Urothelium cell line (cell line): ENCODE data around the gene GIMAP4.
"Not testable (repeated sequence)": the region's sequence is repeated elsewhere in the genome, so short reads cannot be mapped to it uniquely, and the experiment has no call there.

Experiments used
- DNase-seq: peaks from one replicate; pipeline ENCODE4 v3.0.0; 2011; ENCODE audit warnings: low spot score, mixed read lengths
- FAIRE-seq: peaks from 2 replicates; lab custom pipeline; 2011; peaks lifted over from hg19 to GRCh38; lab: Jason Lieb, UNC

Gene GIMAP4

DNA sequence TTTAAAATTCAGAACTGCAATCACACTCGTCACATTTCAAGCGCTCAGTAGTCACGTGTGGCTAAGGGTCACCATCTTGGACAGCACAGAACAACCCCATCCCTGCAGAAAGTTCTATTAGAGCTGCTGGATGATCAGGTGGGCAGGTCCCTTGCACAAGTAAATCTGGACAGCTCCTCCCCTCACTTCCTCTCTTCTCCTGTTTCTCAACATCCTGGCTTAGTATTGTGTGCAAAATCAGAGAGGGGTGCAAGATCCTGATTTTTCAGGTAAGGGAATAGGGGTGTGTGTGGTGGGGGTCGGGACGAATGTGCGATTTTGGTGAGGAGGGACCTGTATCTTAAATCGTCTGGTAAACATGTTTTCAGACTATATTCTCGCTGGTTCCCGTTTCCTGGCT, at the start of gene GIMAP4:
TSS of gene GIMAP4 (plus strand) at position 222 of the 400 bp plus-strand sequence. CDS start 2,512 bp downstream, outside the sequence.
- DNase-seq (no peak), FAIRE-seq (no peak)

DNA sequence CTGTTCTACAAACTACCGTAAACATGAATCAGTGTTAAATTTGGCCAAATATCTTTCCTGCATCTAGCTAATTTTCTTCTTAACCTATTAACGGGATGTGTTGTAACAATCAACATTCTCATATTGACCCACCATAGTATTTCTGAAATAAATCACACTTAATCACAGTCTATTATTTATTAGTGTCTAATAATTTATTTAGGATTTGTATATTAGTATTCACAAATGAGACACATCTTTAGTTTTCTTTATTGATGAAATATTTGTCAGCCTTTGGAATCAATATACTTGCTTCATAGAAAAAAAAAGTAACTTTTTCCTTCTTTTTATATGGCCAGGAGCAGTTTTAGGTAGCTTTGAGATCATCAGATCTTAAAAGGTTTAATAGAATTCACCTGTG, 47.9 kb upstream of the GIMAP4 start:
- DNase-seq = no peak
- FAIRE-seq = no peak

DNA sequence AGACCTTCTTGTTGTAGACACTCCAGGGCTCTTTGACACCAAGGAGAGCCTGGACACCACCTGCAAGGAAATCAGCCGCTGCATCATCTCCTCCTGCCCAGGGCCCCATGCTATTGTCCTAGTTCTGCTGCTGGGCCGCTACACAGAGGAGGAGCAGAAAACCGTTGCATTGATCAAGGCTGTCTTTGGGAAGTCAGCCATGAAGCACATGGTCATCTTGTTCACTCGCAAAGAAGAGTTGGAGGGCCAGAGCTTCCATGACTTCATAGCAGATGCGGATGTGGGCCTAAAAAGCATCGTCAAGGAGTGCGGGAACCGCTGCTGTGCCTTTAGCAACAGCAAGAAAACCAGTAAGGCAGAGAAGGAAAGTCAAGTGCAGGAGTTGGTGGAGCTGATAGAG, 47.0 kb upstream of the GIMAP4 start:
- FAIRE-seq (no peak), DNase-seq (no peak)

DNA sequence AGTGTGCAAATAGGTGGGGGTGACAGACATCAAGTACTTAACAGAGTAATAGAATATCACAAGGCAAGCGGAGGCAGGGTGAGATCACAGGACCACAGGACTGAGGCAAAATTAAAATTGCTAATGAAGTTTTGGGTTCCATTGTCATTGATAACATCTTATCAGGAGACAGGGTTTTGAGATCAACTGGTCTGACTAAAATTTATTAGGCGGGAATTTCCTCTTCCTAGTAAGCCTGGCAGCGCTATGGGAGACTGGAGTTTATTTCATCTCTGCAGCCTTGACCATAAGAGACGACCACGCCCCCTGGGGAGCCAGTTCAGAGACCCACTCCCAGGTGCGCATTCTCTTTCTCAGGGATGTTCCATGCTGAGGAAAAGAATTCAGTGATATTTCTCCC, 44.3 kb upstream of the GIMAP4 start:
- DNase-seq, FAIRE-seq: not testable (repeated sequence)

DNA sequence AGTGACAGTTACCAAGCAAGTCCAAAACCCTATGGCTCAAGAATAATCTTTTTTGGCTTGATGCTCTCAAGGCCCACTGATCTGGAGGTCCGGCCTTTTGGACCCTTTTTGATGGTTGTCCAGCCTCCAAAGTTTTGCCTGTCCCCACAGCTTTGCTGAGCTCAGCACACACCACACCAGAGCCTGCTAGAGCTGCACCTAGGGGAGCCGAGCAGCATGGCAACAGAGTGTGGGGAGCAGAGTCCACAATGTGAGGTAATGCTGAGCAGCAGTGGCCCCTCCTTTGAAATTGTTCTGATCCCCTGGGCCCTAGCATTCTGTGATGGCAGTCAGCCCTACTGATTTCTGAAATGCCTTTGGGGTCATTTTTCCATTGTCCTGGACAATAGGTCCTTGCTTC, 43.2 kb upstream of the GIMAP4 start:
- FAIRE-seq (no peak), DNase-seq (no peak)

DNA sequence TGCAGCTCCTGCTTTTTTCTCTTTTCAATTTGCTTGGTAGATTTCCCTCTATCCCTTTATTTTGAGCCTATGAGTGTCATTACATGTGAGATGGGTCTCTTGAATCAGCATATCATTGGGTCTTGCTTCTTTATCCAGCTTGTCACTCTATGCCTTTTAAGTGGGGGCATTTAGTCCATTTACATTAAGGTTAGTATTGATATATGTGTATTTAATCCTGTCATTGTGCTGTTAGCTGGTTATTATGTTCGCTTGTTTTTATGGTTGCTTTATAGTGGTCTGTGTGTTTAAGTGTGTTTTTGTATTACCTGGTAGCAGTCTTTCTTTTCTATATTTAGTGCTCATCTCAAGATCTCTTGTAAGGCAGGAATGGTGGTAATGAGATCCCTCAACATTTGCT, 35.5 kb upstream of the GIMAP4 start:
- no peak for FAIRE-seq
- no peak for DNase-seq

DNA sequence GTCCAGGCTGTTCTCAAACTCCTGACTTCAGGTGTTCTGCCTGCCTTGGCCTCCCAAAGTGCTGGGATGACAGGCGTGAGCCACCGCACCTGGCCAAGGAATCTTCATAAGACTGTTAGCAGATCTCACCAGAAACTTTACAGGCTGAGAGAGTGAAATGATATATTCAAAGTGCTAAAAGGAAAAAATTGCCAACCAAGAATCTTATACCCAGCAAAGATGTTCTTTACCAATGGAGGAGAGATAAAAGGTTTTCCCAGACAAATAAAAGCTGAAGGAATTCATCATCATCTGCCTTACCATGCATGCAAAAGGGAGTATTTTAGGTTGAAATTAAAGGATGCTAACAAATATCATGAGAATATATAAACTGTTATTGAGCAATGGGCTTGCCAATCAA, 28.9 kb upstream of the GIMAP4 start:
- DNase-seq (no peak), FAIRE-seq (no peak)

DNA sequence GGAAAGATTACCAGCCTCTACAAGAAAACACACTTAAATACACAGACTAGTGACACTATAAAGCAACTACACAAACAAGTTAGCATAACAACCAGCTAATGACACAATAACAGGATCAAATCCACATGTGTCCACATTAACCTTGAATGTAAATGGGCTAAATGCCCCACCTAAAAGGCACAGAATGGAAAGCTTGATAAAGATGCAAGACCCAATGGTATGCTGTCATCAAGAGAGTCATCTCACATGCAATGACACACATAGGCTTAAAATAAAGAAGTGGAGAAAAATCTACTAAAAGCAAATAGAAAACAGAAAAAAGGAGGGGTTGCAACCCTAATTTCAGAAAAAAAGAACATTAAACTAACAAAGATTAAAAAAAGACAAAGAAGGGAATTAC, 14.0 kb upstream of the GIMAP4 start:
- FAIRE-seq (no peak), DNase-seq (no peak)

DNA sequence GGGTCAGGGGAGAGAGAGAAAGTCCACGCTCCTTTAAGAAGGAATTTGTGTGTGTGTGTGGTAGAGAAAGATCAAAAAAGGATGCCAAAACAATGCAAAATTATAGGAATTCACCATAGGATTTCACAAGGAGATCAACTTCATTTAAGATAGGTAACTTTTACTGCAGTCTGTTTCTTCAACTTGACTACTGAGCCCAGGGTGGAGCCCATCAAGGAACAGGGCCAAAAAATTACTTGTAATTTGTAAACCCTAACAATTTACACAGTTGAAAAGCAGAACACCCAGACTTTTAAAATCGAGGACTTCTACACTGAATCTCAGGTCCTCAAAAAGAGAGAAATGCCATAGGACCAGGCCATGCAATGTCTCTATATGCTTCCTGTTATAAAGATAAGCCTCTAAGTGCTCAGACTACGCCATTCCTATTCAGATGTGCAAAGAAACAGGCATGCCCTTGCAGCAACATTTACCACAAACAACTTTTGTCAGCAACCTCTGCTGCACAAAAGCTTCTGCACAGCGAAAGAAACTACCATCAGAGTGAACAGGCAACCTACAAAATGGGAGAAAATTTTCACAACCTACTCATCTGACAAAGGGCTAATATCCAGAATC, 10.6 kb upstream of the GIMAP4 start:
- DNase-seq = no peak
- FAIRE-seq = no peak

DNA sequence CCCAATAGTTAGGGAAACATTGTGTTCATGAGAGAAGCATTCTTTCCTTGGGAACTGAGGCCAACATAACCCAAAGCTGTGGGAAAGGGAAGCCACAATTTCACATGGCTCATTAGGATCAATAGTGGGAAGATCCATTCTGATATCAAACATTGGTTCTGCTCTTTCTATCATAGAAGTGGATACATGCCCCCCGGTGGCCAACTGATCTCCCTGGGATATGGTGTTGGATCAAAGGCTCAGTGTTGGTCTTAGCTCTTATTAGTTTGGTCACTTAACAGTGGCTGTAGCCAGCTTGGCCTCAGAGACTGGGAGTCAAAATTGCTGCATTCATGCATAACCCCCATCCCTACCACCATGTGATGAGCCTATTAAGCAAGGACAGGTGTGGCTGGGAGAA, 6.7 kb upstream of the GIMAP4 start:
- no peak for DNase-seq
- FAIRE-seq = no peak

DNA sequence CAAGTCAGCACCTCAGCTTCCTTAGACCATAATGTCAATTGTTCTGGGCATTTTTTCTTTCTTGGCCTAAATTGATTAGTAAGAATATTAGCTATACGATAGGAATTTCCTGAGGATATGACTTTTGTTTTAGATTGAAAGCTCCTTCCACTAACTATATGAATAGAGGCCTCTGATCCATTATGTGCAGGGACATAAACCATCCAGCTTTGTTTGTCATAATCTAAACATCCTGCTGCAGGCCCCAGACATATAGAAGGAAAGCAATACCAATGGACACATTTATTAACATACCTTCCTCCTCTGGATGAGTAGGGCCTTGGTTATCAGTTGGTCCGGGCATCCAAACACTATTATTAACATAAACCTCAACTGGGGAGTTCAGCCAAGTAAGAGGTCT, 4.3 kb upstream of the GIMAP4 start:
- FAIRE-seq (no peak), DNase-seq (no peak)

DNA sequence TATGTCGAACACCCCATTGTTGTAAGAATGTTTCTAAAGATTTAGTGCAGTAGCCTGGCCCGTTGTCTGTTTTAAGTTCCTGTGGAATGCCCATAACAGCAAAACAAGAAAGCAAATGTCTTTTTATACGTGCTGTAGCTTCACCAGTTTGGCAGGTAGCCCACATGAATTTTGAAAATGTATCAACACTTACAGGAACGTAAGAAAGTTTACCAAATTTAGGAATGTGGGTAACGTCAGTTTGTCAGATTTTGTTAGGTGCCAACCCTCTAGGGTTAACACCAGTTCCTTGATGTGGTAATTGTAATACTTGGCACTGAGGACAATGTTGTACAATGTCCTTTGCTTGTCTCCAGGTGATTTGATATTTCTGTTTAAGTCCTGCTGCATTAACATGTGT, 3.2 kb upstream of the GIMAP4 start:
- FAIRE-seq (no peak), DNase-seq (no peak)

DNA sequence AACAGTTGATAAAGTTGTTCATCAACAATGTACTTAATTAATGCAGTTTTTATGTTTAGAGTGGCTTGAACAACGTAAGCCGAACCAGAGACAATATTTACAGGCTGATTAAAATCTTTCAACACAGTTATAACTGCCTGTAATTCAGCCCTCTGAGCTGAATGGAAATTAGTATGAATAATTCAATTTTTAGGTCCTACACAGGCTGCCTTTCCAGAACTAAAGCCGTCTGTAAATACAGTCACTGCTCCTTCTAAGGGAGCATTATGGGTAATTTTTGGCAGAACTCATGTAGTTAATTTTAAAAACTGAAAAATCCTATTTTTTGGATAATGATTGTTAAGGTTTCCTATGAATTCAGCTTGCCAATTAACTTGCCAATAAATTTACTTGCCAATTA, 2.6 kb upstream of the GIMAP4 start:
- no peak for FAIRE-seq
- DNase-seq = no peak

DNA sequence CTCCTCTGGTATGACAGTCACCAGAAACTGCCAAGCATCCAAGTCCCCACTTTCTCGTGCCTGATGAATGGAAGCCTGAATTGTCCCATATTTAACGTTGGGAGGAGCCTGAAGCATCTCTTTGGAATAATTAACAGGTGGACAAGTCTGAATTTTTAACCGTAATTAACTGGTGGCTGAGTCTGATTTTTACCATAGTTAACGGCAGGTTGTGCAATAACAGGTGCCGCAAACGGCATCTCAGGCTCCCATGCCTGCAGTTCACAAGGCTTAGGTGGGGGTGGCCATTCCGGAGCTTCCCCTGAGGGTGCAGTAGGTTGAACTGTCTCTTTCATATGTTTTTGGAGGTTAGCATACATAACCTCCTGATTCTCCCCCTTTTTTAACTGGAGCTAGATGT, 2.0 kb upstream of the GIMAP4 start:
- no peak for FAIRE-seq
- DNase-seq = no peak

DNA sequence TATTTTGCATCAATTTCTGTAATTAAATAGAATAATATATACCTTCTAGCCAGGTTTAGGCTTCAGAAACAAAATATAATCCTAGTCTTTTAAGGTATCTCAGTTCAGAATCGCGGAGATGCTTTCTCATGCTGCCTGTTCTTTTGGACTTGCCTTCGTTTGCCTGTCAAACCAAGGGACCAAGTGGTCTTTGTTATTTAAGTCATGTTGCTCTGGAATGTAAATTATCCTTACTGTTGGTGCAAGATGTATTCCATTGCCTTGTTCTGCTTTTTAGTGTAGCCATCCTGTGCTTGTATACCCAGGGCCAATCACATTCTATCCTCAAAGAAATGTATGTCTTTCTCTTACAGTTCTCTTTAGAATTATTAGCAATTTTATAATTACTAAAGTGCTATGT, 1.1 kb upstream of the GIMAP4 start:
- FAIRE-seq (no peak), DNase-seq (no peak)

DNA sequence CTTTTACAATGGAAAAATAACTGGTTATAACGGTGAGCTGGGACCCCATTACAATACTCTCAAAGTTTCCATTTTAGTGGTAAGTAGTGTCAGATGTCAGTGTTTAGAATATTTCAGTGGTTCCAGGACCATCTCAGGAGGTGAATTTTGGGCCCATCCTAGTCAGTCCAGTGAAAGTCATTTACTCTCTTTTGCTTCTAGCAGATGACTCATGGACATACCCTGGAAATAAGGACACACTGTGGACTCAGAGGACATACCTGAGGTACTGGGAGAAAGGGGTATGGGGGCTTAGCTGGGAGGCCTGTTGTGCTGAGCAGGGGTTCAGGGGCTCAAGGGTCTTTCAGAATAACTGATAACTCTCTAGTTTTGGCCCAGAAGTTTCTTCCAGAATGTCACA, 618 bp upstream of the GIMAP4 start:
- DNase-seq = no peak
- FAIRE-seq = no peak

DNA sequence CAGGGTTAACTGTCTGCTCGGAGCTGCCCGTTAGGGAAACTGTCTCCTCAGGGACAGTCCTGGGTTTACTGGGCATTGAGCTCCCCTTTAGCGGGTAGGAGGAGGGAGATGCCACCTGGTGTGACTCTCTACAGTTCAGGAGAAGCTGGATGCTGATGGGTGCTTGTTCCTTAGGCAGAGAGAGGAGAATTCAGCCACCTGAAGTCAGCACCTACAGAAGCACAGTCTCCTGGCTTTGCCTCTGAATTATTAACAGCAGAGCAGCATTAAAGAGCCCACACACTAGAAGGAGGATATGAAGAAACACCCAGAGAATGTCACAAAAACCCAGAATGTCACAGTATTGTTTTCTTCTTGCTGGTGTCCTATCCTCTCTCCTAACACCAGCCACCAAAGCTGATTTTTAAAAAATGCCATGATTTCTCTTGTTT, 696 bp downstream of the GIMAP4 start:
- DNase-seq = no peak
- FAIRE-seq = no peak

DNA sequence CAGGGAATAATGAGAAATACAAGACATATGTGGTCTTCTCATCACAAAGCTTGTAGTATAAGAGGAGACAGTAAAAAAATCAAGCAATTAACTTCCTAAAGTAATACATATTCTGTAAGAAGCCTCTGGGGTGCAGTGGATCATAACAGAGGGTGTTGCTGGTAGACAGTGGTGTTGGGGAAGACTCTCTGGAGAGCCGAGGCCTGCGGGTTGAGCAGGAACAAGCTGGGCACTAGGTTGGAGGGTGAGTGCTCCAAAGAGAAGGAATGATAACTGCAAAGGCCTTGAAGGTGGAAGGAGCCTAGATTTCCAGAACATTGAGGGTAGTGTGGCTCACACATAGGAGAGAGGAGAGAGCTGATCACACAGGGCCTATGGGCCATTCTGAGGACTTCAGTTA, 1.5 kb downstream of the GIMAP4 start:
- DNase-seq = no peak
- no peak for FAIRE-seq

DNA sequence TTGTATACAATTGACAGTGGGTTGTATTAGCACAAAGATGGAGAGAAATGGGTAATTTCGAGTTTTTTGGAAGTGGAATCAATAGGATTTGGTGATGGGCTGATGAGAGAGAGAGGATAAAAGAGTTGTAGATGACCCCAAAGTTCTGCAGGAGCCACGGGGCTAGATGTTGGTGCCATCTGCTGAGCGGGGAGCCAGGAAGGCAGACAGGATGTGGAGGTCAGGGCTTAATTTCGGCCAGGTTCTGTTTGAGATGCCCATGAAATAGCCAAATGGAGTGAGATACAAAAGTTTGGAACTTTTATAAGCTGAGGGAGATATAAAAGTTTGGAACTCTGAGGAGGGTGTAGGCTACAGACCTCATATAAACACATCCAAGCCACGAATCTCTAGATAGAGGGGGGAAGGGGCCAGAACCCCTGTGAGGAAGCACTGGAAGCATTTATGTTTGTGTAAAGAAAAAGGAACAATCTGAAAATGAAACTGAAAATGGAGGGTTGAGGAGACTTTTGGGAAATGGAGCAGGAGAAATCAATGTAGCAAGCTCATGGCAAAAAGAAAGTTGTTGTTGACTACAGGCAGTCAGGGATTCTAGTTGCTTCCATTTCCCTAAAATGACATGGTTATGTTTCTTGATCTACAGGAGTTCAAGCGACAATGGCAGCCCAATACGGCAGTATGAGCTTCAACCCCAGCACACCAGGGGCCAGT, 2.2 kb downstream of the GIMAP4 start:
- FAIRE-seq (no peak), DNase-seq (no peak)

DNA sequence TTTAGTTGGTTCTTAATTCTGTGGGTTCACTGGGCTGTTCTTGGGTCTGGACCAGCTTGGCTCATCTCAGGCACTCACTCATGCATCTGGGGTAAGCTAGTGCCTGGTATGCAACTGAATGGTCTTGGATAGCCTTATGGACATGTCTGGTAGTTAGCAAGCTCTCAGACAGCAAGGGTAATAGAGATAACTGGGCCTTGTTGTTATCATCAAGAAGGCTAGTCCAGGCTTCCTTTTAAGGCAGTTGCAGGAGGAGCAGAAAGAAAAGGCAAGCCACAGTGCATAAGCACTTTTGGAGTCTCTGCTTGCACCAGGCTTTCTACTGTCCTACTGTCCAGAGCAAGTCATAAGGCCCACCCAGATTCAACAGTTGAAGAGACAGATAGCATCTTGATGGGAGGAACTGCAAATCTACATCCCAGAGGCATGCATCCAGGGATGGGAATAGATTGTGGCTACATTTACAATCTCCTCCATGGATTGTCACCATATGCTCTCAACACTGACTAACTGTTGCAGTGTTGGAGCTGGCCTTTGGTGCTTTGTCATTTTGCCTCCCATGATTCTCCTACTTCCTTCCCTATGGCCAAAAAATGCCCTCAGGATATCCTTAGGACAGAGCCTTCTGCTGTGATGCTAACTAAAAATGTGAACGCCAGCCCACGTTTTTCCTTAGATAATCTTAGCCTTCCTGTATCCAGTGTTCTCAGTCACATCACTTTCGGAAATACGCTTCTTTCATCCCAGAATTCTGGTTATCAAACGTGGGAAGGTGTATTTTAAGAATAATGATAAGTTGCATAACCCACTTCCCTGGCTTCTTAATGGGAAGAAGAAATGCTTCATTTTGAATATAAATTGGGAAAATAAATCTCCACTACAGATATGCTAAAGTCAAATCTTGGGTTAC, 3.6 kb downstream of the GIMAP4 start:
- FAIRE-seq = no peak
- no peak for DNase-seq

DNA sequence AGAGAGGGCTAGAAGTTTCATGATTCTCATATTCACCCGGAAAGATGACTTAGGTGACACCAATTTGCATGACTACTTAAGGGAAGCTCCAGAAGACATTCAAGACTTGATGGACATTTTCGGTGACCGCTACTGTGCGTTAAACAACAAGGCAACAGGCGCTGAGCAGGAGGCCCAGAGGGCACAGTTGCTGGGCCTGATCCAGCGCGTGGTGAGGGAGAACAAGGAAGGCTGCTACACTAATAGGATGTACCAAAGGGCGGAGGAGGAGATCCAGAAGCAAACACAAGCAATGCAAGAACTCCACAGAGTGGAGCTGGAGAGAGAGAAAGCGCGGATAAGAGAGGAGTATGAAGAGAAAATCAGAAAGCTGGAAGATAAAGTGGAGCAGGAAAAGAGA, 5.3 kb downstream of the GIMAP4 start:
- FAIRE-seq (no peak), DNase-seq (no peak)
